Measurements from ENCODE around the gene C1orf226.
"Not testable (repeated sequence)": the region's sequence is repeated elsewhere in the genome, so short reads cannot be mapped to it uniquely, and the experiment has no call there.

The C1orf226 gene

GRCh38 chr1:162391790-162392563 is 10.4 kb downstream of the C1orf226 start:
- peak; percentile 59 for DNase-seq

GRCh38 chr1:162396201-162396906 is 14.8 kb downstream of the C1orf226 start:
- no peak for DNase-seq
- in situ Hi-C loops (cut with HindIII; ENCODE audit: low pct_ligation_motif_present, low pct_unique_long_range_greater_than_20kb, low sequenced_read_pairs) = no loop called here

More at GRCh38 chr1:162391790-162392563, 10.4 kb downstream of the C1orf226 start:
- in situ Hi-C loops (cut with HindIII; ENCODE audit: low pct_ligation_motif_present, low pct_unique_long_range_greater_than_20kb, low sequenced_read_pairs) = no loop called here

GRCh38 chr1:162397039-162397448 is 15.5 kb downstream of the C1orf226 start:
- in situ Hi-C loops (cut with HindIII; ENCODE audit: low pct_ligation_motif_present, low pct_unique_long_range_greater_than_20kb, low sequenced_read_pairs) = no loop called here
- DNase-seq = no peak

GRCh38 chr1:162397943-162398560 is 16.5 kb downstream of the C1orf226 start:
- in situ Hi-C loops (cut with HindIII; ENCODE audit: low pct_ligation_motif_present, low pct_unique_long_range_greater_than_20kb, low sequenced_read_pairs) = no loop called here
- no peak for DNase-seq

- DNase-seq = no peak
- in situ Hi-C loops (cut with HindIII; ENCODE audit: low pct_ligation_motif_present, low pct_unique_long_range_greater_than_20kb, low sequenced_read_pairs) = no loop called here
Observed at GRCh38 chr1:162398999-162399580, 17.6 kb downstream of the C1orf226 start.

- no peak for DNase-seq
- in situ Hi-C loops (cut with HindIII; ENCODE audit: low pct_ligation_motif_present, low pct_unique_long_range_greater_than_20kb, low sequenced_read_pairs) = no loop called here
Observed at GRCh38 chr1:162400790-162401355, 19.3 kb downstream of the C1orf226 start.

- in situ Hi-C loops (cut with HindIII; ENCODE audit: low pct_ligation_motif_present, low pct_unique_long_range_greater_than_20kb, low sequenced_read_pairs) = no loop called here
Observed at GRCh38 chr1:162404550-162405160, 23.1 kb downstream of the C1orf226 start.

GRCh38 chr1:162405800-162406199 is 24.3 kb downstream of the C1orf226 start:
- no peak for DNase-seq
- in situ Hi-C loops (cut with HindIII; ENCODE audit: low pct_ligation_motif_present, low pct_unique_long_range_greater_than_20kb, low sequenced_read_pairs) = no loop called here

More at GRCh38 chr1:162404550-162405160, 23.1 kb downstream of the C1orf226 start:
- no peak for DNase-seq

- in situ Hi-C loops (cut with HindIII; ENCODE audit: low pct_ligation_motif_present, low pct_unique_long_range_greater_than_20kb, low sequenced_read_pairs) = no loop called here
- DNase-seq = no peak
Observed at GRCh38 chr1:162406811-162407210, 25.3 kb downstream of the C1orf226 start.

GRCh38 chr1:162407539-162407938 is 26.0 kb downstream of the C1orf226 start:
- in situ Hi-C loops (cut with HindIII; ENCODE audit: low pct_ligation_motif_present, low pct_unique_long_range_greater_than_20kb, low sequenced_read_pairs) = no loop called here
- DNase-seq = no peak

GRCh38 chr1:162412002-162412401 is 30.5 kb downstream of the C1orf226 start, which contains the start of gene SH2D1B:
Gene SH2D1B (minus strand): TSS chr1:162412136. CDS start chr1:162412016, 120 bp downstream.
- in situ Hi-C loops (cut with HindIII; ENCODE audit: low pct_ligation_motif_present, low pct_unique_long_range_greater_than_20kb, low sequenced_read_pairs) = no loop called here
- DNase-seq = no peak

GRCh38 chr1:162416215-162416614 is 34.7 kb downstream of the C1orf226 start:
- no peak for DNase-seq
- in situ Hi-C loops (cut with HindIII; ENCODE audit: low pct_ligation_motif_present, low pct_unique_long_range_greater_than_20kb, low sequenced_read_pairs) = no loop called here

GRCh38 chr1:162416909-162417308 is 35.4 kb downstream of the C1orf226 start:
- in situ Hi-C loops (cut with HindIII; ENCODE audit: low pct_ligation_motif_present, low pct_unique_long_range_greater_than_20kb, low sequenced_read_pairs) = no loop called here
- DNase-seq = no peak

- in situ Hi-C loops (cut with HindIII; ENCODE audit: low pct_ligation_motif_present, low pct_unique_long_range_greater_than_20kb, low sequenced_read_pairs) = no loop called here
- no peak for DNase-seq
Observed at GRCh38 chr1:162417650-162418049, 36.1 kb downstream of the C1orf226 start.

- in situ Hi-C loops (cut with HindIII; ENCODE audit: low pct_ligation_motif_present, low pct_unique_long_range_greater_than_20kb, low sequenced_read_pairs); DNase-seq: not testable (repeated sequence)
Observed at GRCh38 chr1:162418584-162418983, 37.1 kb downstream of the C1orf226 start.

GRCh38 chr1:162419450-162419931 is 38.0 kb downstream of the C1orf226 start:
- DNase-seq; in situ Hi-C loops (cut with HindIII; ENCODE audit: low pct_ligation_motif_present, low pct_unique_long_range_greater_than_20kb, low sequenced_read_pairs): not testable (repeated sequence)

- DNase-seq = no peak
- in situ Hi-C loops (cut with HindIII; ENCODE audit: low pct_ligation_motif_present, low pct_unique_long_range_greater_than_20kb, low sequenced_read_pairs) = no loop called here
Observed at GRCh38 chr1:162420120-162420519, 38.6 kb downstream of the C1orf226 start.

Measured in ACHN (cell line).